ENCODE measurements around the gene WDFY4.

DNA sequence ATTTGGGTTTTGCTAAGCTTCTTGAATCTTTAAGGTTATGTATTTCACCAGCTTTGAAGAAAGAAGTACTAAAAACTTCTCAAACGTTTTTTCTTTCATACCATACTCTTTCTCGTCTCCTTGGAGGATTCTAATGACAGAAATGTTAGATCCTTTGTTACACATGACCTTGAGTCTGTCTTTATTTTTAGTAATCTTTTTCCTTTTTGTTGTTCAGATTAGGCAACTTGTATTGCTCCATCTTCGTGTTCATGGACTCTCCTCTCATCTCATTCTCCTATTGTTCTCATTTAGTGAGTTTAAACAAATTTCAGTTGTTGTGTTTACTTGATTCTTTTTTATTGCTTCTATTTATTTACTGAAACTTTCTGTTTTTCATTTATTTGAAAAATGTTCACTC is 73.7 kb downstream of the WDFY4 start:
- no peak for TF ChIP-seq CTCF (conservative IDR thresholded peaks at IDR 0.05)
- TF ChIP-seq ZFX (IDR thresholded peaks at IDR 0.05) = no peak

Measured in C4-2B (cell line).